ENCODE data around the gene POLR1D. TPM values are rescaled to one million over a fixed set of nuclear protein-coding genes. Genes with fewer than 3 reads are reported as not detected.

The POLR1D gene
- total RNA-seq, 2 donors from 2014 or later: 123 to 124 TPM

- TF ChIP-seq CTCF (IDR thresholded peaks at IDR 0.05): no peak
- intact Hi-C loops (cut with DNase I): no loop called here
Observed at GRCh38 chr13:27593267-27593666, 28.4 kb upstream of the POLR1D start.

GRCh38 chr13:27595055-27595811 is 26.5 kb upstream of the POLR1D start:
- H3K36me3 ChIP-seq: no peaks in the 10 kb centered on the region
- no peak overlapping the region for H3K27ac ChIP-seq
- no peaks in the 10 kb centered on the region for H3K9me3 ChIP-seq
- H3K4me1 ChIP-seq: no peaks in the 10 kb centered on the region
- intact Hi-C loops (cut with DNase I): no loop called here
- H3K9ac ChIP-seq (ENCODE audit: low read depth in 2 of 2, low read length in 2 of 2): no peak overlapping the region
- DNase-seq: no peak
- H3K27me3 ChIP-seq: no peaks in the 10 kb centered on the region
- no peak overlapping the region for H3K4me3 ChIP-seq
- no peak for TF ChIP-seq CTCF (IDR thresholded peaks at IDR 0.05)

More at GRCh38 chr13:27593267-27593666, 28.4 kb upstream of the POLR1D start:
- DNase-seq: no peak
- H3K9ac ChIP-seq (ENCODE audit: low read depth in 2 of 2, low read length in 2 of 2): no peak overlapping the region
- no peaks in the 10 kb centered on the region for H3K9me3 ChIP-seq
- H3K27ac ChIP-seq: no peak overlapping the region
- H3K4me1 ChIP-seq: no peaks in the 10 kb centered on the region
- no peaks in the 10 kb centered on the region for H3K36me3 ChIP-seq
- no peak overlapping the region for H3K4me3 ChIP-seq
- no peaks in the 10 kb centered on the region for H3K27me3 ChIP-seq

GRCh38 chr13:27599096-27599495 is 22.6 kb upstream of the POLR1D start:
- Histone ChIP-seq H3K27me3 (no peaks in the 10 kb centered on the region), H3K9me3 (no peaks in the 10 kb centered on the region), H3K27ac (no peak overlapping the region), H3K9ac (ENCODE audit: low read depth in 2 of 2, low read length in 2 of 2) (no peak overlapping the region), H3K36me3 (no peaks in the 10 kb centered on the region), H3K4me1 (no peaks in the 10 kb centered on the region), H3K4me3 (no peak overlapping the region)
- DNase-seq: no peak
- intact Hi-C loops (cut with DNase I): no loop called here
- TF ChIP-seq CTCF (IDR thresholded peaks at IDR 0.05): no peak

GRCh38 chr13:27599845-27600553 is 21.7 kb upstream of the POLR1D start:
- DNase-seq: no peak
- TF ChIP-seq CTCF (IDR thresholded peaks at IDR 0.05): no peak
- no peaks in the 10 kb centered on the region for H3K4me1 ChIP-seq

GRCh38 chr13:27600711-27601110 is 21.0 kb upstream of the POLR1D start:
- Histone ChIP-seq H3K4me1 (no peaks in the 10 kb centered on the region), H3K36me3 (no peaks in the 10 kb centered on the region), H3K4me3 (no peak overlapping the region), H3K27ac (no peak overlapping the region), H3K9ac (ENCODE audit: low read depth in 2 of 2, low read length in 2 of 2) (no peak overlapping the region), H3K9me3 (no peaks in the 10 kb centered on the region), H3K27me3 (no peaks in the 10 kb centered on the region)
- TF ChIP-seq CTCF (IDR thresholded peaks at IDR 0.05): no peak
- DNase-seq: no peak
- intact Hi-C loops (cut with DNase I): no loop called here

More at GRCh38 chr13:27599845-27600553, 21.7 kb upstream of the POLR1D start:
- Histone ChIP-seq H3K9me3 (no peaks in the 10 kb centered on the region), H3K4me3 (no peak overlapping the region), H3K27ac (no peak overlapping the region), H3K36me3 (no peaks in the 10 kb centered on the region), H3K27me3 (no peaks in the 10 kb centered on the region), H3K9ac (ENCODE audit: low read depth in 2 of 2, low read length in 2 of 2) (no peak overlapping the region)
- intact Hi-C loops (cut with DNase I): no loop called here

Measured in colonic mucosa (tissue), 4 donors.